HepG2 (cell line): ENCODE measurements around the gene ATP6V1G3. TPM values are rescaled to one million over a fixed set of nuclear protein-coding genes. Genes with fewer than 3 reads are reported as not detected.

ENCODE experiments used
- THYN1 ChIP-seq: sonication (generic); formaldehyde crosslinking; IDR thresholded peaks from 2 replicates; pipeline ENCODE4 v1.8.1; 2023; ENCODE audit warnings: low read depth, mild to moderate bottlenecking, moderate library complexity, missing genetic modification reagents, borderline replicate concordance
- ZBTB40 ChIP-seq, 2 experiments: fragments of 450-650 bp in 1 of 2; sonication (generic) in 1 of 2; formaldehyde crosslinking in 1 of 2; IDR thresholded peaks; 2 replicates each; pipeline versions ENCODE4 v1.6.1 to v1.8.0; 2016 to 2022; ENCODE audit warnings: antibody characterized with exemption in 1 of 2, mild to moderate bottlenecking in 1 of 2, missing genetic modification reagents in 1 of 2
- polyA plus RNA-seq, 8 experiments: library from polyadenylated mRNA; depleted of rRNA in 3 of 8; stranded (reverse) in 7 of 8; unstranded in 1 of 8; fragments of >200 nt; fragmentation: Illumina TruSeq in 4 of 8; extraction: Trizol in 4 of 8; gene quantifications; 2 replicates each; pipeline versions ENCODE4 v1.2.1 to v1.2.3, GENCODE V29; 2011 to 2016; ENCODE audit warnings: low read depth in 4 of 8, missing spikeins in 1 of 8, mixed read lengths in 1 of 8; ENCODE audit not compliant: insufficient read depth in 1 of 8
- total RNA-seq, 5 experiments: library from RNA; depleted of rRNA; stranded (reverse); fragments of >200 nt; fragmentation: Illumina TruSeq; extraction: Trizol; gene quantifications; 2 replicates each; pipeline ENCODE4 v1.2.3, GENCODE V29; 2016; ENCODE audit warnings: low read depth in 1 of 5

Gene ATP6V1G3
- total and polyA plus RNA-seq, 2 of the 13 experiments (the other 11 are each of a cell fraction or from before 2014, with no cell fraction given) = not detected

DNA sequence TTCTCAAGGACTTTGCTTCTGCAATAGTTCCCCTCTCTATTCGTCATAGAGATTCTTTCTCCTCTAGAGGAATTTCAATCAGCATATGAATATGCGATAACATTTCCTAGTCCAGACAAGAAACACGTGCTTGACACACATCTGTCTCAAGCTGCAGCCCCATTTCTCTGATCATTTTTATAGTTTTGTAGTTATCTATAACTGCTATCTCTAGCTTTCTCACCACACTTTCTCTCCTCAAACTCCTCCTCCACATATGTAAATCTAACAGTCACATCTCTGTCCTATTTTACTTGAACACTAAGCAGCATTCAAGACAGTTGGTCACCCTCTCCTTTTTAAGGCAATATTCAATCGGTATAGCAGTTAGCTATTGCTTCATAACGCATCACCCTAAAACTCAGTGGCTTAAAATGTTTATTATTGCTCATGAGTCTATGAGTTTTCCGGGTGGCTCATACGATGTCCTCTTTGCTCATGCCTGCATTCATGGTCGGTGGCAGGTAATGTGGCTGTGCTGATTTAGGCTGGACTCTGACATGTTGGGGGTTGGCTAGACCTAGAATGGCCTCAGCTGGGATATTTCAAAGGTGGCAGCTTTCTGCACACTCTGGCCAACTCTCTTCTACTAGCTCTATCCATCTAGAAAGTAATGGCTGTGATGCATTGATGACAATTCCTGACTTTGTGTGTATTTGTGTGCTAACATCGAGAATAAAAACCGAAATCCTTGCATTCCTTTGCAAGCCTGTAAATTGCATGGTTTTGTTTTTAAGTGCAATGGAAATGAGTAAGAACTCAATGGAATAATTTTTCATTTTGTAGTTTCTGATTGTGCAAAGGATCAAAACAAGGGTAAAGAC lies 20.6 kb downstream of the ATP6V1G3 start (continued):
- TF ChIP-seq ZBTB40 (IDR thresholded peaks at IDR 0.05) (no peak), ZBTB40 (CRISPR knock-in tag; IDR thresholded peaks at IDR 0.05) (no peak), THYN1 (no peak)
